Erythroblast (primary cell): ENCODE data around the gene THRSP.
"Not testable (repeated sequence)": the region's sequence is repeated elsewhere in the genome, so short reads cannot be mapped to it uniquely, and the experiment has no call there.

Experiments used
- GATA1 ChIP-seq: IDR thresholded peaks from 2 replicates; pipeline ENCODE4 v1.6.1; 2011; ENCODE audit warnings: low read depth, mild to moderate bottlenecking, control low read depth, low read length, moderate library complexity
- POLR2A ChIP-seq: IDR thresholded peaks from 2 replicates; pipeline ENCODE4 v1.6.1; 2011; ENCODE audit warnings: mild to moderate bottlenecking, low read length

GRCh38 chr11:78086521-78087074 lies 22.9 kb downstream of the THRSP start:
- not testable (repeated sequence) for TF ChIP-seq POLR2A, GATA1
